SK-N-SH treated with all-trans-retinoic acid at 6 μM for 48 hours (cell line): ENCODE data around the gene IL17C.
"Not testable (repeated sequence)": the region's sequence is repeated elsewhere in the genome, so short reads cannot be mapped to it uniquely, and the experiment has no call there.

Experiments
- ATAC-seq: fragments of 200-7000 bp; cut with Tn5 transposase; 3 replicates; pipeline ENCODE4 v1.9.1; 2020; ENCODE audit warnings: mild to moderate bottlenecking, moderate library complexity
- ARNTL ChIP-seq: fragments of 450-650 bp; formaldehyde crosslinking; IDR thresholded peaks from 2 replicates; pipeline ENCODE4 v1.5.0; 2020; ENCODE audit warnings: low read depth, mild to moderate bottlenecking, moderate library complexity, borderline replicate concordance
- BACH2 ChIP-seq: fragments of 250-450 bp; sonication (Bioruptor Pico); IDR thresholded peaks from 2 replicates; pipeline ENCODE4 v1.9.0; 2021; ENCODE audit warnings: mild to moderate bottlenecking, borderline replicate concordance
- CREB5 ChIP-seq: fragments of 250-450 bp; sonication (Bioruptor Pico); IDR thresholded peaks from 2 replicates; pipeline ENCODE4 v1.5.1; 2020; ENCODE audit warnings: low read depth, mild to moderate bottlenecking, moderate library complexity
- CSDC2 ChIP-seq: fragments of 250-450 bp; sonication (Bioruptor Pico); IDR thresholded peaks from 2 replicates; pipeline ENCODE4 v1.5.0; 2020; ENCODE audit warnings: mild to moderate bottlenecking, moderate library complexity
- ESRRG ChIP-seq: fragments of 250-450 bp; sonication (Bioruptor Pico); IDR thresholded peaks from 2 replicates; pipeline ENCODE4 v1.6.1; 2021; ENCODE audit warnings: mild to moderate bottlenecking
- GLIS3 ChIP-seq: fragments of 250-450 bp; sonication (Bioruptor Pico); IDR thresholded peaks from 2 replicates; pipeline ENCODE4 v1.5.0; 2020; ENCODE audit warnings: mild to moderate bottlenecking, moderate library complexity
- ISL1 ChIP-seq: fragments of 250-450 bp; sonication (Bioruptor Pico); IDR thresholded peaks from 2 replicates; pipeline ENCODE4 v2.1.2; 2022; ENCODE audit warnings: mild to moderate bottlenecking, moderate library complexity
- OSR1 ChIP-seq: fragments of 250-450 bp; sonication (Bioruptor Pico); IDR thresholded peaks from 2 replicates; pipeline ENCODE4 v1.8.0; 2022; ENCODE audit warnings: moderate library complexity, mild to moderate bottlenecking, inconsistent platforms
- POU6F1 ChIP-seq: fragments of 250-450 bp; sonication (Bioruptor Pico); IDR thresholded peaks from 2 replicates; pipeline ENCODE4 v1.8.0; 2021; ENCODE audit warnings: low read depth, mild to moderate bottlenecking, moderate library complexity, borderline replicate concordance
- PPARA ChIP-seq: fragments of 250-450 bp; sonication (Bioruptor Pico); IDR thresholded peaks from 2 replicates; pipeline ENCODE4 v1.5.0; 2020; ENCODE audit warnings: mild to moderate bottlenecking, borderline replicate concordance
- RARB ChIP-seq: fragments of 250-450 bp; sonication (Bioruptor Pico); IDR thresholded peaks from 2 replicates; pipeline ENCODE4 v1.8.0; 2021; ENCODE audit warnings: mild to moderate bottlenecking, moderate library complexity
- SNAI2 ChIP-seq: fragments of 250-450 bp; sonication (Bioruptor Pico); IDR thresholded peaks from 2 replicates; pipeline ENCODE4 v1.5.0; 2020; ENCODE audit warnings: mild to moderate bottlenecking, moderate library complexity
- TOX ChIP-seq: fragments of 250-450 bp; sonication (Bioruptor Pico); IDR thresholded peaks from 2 replicates; pipeline ENCODE4 v1.8.0; 2021; ENCODE audit warnings: mild to moderate bottlenecking, moderate library complexity, borderline replicate concordance
- ZC3H10 ChIP-seq: fragments of 250-450 bp; sonication (Bioruptor Pico); IDR thresholded peaks from 2 replicates; pipeline ENCODE4 v1.5.1; 2021; ENCODE audit warnings: mild to moderate bottlenecking, moderate library complexity
- ZFP3 ChIP-seq: fragments of 250-450 bp; sonication (Bioruptor Pico); IDR thresholded peaks from 2 replicates; pipeline ENCODE4 v1.5.0; 2020; ENCODE audit warnings: mild to moderate bottlenecking, moderate library complexity
- ZFP30 ChIP-seq: fragments of 450-650 bp; formaldehyde crosslinking; IDR thresholded peaks from 2 replicates; pipeline ENCODE4 v1.5.0; 2022; ENCODE audit warnings: mild to moderate bottlenecking, moderate library complexity
- ZNF565 ChIP-seq: fragments of 450-650 bp; formaldehyde crosslinking; conservative IDR thresholded peaks from 2 replicates; pipeline ENCODE4 v1.5.0; 2020; ENCODE audit warnings: low read depth, mild to moderate bottlenecking, moderate library complexity
- ZNF70 ChIP-seq: fragments of 450-650 bp; formaldehyde crosslinking; IDR thresholded peaks from 2 replicates; pipeline ENCODE4 v1.5.0; 2020; ENCODE audit warnings: mild to moderate bottlenecking, moderate library complexity
- ZNF8 ChIP-seq: fragments of 450-650 bp; formaldehyde crosslinking; IDR thresholded peaks from 2 replicates; pipeline ENCODE4 v1.5.0; 2020; ENCODE audit warnings: mild to moderate bottlenecking, moderate library complexity
- TF ChIP-seq, protein P1 (sequence below): fragments of 250-450 bp; sonication (Bioruptor Pico); IDR thresholded peaks from 2 replicates; pipeline ENCODE4 v1.8.0; 2020; ENCODE audit warnings: mild to moderate bottlenecking, moderate library complexity, borderline replicate concordance
- TF ChIP-seq, protein P2 (sequence below): fragments of 250-450 bp; sonication (Bioruptor Pico); IDR thresholded peaks from 2 replicates; pipeline ENCODE4 v1.5.1; 2021; ENCODE audit warnings: mild to moderate bottlenecking, moderate library complexity
- TF ChIP-seq, protein P3 (sequence below): fragments of 250-450 bp; sonication (Bioruptor Pico); IDR thresholded peaks from 2 replicates; pipeline ENCODE4 v1.5.0; 2020; ENCODE audit warnings: mild to moderate bottlenecking, moderate library complexity

IL17C gene

DNA sequence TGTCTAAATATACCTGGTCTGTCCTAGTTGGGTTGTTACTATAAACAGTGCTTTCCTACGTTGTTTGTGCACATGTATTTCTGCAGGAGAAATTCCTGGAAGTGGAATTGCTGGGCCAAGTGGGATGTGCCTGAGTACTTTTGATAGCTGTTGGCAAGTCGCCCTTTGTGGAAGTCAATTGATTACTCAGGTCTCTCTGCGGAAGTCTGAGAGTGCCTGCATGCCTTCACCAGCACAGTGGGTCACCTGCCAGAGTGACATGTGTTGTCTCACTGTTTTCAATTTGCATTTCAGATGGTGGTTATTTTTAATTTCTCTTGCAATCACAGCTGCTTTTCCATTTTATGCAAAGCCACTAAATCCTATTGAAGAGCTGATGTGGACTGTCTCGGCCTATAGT lies 26.8 kb downstream of the IL17C start:
- no peak for TF ChIP-seq SNAI2
- no peak for ATAC-seq

DNA sequence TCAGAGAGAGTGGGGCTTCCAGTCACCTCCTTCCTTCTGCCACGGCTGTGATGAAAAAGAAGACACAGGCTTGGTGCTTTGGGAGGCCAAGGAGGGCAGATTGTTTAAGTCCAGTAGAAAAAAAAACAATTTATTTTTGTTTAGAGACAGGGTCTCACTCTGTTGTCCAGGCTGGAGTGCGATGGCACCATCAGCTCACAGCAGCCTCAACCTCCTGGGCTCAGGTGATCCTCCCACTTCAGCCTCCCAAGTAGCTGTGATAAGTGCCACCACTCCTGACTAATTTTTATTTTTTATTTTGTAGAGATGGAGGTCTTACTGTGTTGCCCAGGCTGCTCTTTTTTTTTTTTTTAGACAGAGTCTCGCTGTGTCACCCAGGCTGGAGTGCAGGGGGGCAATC lies 27.2 kb downstream of the IL17C start:
- ATAC-seq, result no peak
- TF ChIP-seq ARNTL (CRISPR knock-in tag), result no peak
- no peak for TF ChIP-seq ISL1
- no peak for TF ChIP-seq ZFP3 (CRISPR knock-in tag)
- TF ChIP-seq CREB5 (CRISPR knock-in tag), result no peak
- no peak for TF ChIP-seq ZNF565 (CRISPR knock-in tag)
- TF ChIP-seq ZFP30 (CRISPR knock-in tag), result no peak
- no peak for TF ChIP-seq BACH2 (CRISPR knock-in tag)
- TF ChIP-seq CSDC2 (CRISPR knock-in tag), result no peak
- no peak for TF ChIP-seq ZNF8 (CRISPR knock-in tag)
- TF ChIP-seq, all 23 proteins: peak for 0

GRCh38 chr16:88667461-88667860 lies 29.1 kb downstream of the IL17C start:
- TF ChIP-seq ZNF565 (CRISPR knock-in tag) (no peak), CSDC2 (CRISPR knock-in tag) (no peak), CREB5 (CRISPR knock-in tag) (no peak), GLIS3 (CRISPR knock-in tag) (no peak), TOX (no peak), ZNF70 (CRISPR knock-in tag) (no peak), BACH2 (CRISPR knock-in tag) (no peak), PPARA (CRISPR knock-in tag) (no peak), ARNTL (CRISPR knock-in tag) (no peak), OSR1 (CRISPR knock-in tag) (no peak), ZNF8 (CRISPR knock-in tag) (no peak), ZFP3 (CRISPR knock-in tag) (no peak), RARB (CRISPR knock-in tag) (no peak)
- TF ChIP-seq, protein P1, sequence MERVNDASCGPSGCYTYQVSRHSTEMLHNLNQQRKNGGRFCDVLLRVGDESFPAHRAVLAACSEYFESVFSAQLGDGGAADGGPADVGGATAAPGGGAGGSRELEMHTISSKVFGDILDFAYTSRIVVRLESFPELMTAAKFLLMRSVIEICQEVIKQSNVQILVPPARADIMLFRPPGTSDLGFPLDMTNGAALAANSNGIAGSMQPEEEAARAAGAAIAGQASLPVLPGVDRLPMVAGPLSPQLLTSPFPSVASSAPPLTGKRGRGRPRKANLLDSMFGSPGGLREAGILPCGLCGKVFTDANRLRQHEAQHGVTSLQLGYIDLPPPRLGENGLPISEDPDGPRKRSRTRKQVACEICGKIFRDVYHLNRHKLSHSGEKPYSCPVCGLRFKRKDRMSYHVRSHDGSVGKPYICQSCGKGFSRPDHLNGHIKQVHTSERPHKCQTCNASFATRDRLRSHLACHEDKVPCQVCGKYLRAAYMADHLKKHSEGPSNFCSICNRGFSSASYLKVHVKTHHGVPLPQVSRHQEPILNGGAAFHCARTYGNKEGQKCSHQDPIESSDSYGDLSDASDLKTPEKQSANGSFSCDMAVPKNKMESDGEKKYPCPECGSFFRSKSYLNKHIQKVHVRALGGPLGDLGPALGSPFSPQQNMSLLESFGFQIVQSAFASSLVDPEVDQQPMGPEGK (CRISPR knock-in tag), result no peak
- TF ChIP-seq, all 23 proteins: peak for 0
- no peak for ATAC-seq

DNA sequence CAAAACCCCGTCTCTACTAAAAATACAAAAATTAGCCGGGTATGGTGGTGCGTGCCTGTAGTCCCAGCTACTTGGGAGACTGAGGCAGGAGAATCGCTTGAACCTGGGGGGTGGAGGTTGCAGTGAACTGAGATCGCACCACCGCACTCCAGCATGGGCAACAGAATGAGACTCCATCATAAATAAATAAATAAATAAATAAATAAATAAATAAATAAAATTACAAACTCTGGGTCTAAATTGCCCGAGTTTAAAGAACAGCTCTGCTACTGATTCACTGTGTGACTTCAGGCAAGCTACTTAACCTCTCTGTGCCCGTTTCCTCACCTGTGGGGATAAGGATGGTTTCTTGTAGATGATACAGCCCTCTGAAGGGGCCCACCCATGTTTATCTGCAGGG lies 31.1 kb downstream of the IL17C start:
- ATAC-seq, result not testable (repeated sequence)

- ATAC-seq, result no peak
- TF ChIP-seq ZNF70 (CRISPR knock-in tag) (no peak), TOX (no peak), ZNF565 (CRISPR knock-in tag) (no peak), ISL1 (no peak), ZNF8 (CRISPR knock-in tag) (no peak), POU6F1 (no peak), GLIS3 (CRISPR knock-in tag) (no peak), BACH2 (CRISPR knock-in tag) (no peak), ZFP30 (CRISPR knock-in tag) (no peak), ZC3H10 (CRISPR knock-in tag) (no peak), CSDC2 (CRISPR knock-in tag) (no peak), RARB (CRISPR knock-in tag) (no peak), CREB5 (CRISPR knock-in tag) (no peak), ZFP3 (CRISPR knock-in tag) (no peak), OSR1 (CRISPR knock-in tag) (no peak), ESRRG (CRISPR knock-in tag) (no peak), PPARA (CRISPR knock-in tag) (no peak)
- TF ChIP-seq, protein P2, sequence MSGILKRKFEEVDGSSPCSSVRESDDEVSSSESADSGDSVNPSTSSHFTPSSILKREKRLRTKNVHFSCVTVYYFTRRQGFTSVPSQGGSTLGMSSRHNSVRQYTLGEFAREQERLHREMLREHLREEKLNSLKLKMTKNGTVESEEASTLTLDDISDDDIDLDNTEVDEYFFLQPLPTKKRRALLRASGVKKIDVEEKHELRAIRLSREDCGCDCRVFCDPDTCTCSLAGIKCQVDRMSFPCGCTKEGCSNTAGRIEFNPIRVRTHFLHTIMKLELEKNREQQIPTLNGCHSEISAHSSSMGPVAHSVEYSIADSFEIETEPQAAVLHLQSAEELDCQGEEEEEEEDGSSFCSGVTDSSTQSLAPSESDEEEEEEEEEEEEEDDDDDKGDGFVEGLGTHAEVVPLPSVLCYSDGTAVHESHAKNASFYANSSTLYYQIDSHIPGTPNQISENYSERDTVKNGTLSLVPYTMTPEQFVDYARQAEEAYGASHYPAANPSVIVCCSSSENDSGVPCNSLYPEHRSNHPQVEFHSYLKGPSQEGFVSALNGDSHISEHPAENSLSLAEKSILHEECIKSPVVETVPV (CRISPR knock-in tag), result no peak
- TF ChIP-seq, protein P3, sequence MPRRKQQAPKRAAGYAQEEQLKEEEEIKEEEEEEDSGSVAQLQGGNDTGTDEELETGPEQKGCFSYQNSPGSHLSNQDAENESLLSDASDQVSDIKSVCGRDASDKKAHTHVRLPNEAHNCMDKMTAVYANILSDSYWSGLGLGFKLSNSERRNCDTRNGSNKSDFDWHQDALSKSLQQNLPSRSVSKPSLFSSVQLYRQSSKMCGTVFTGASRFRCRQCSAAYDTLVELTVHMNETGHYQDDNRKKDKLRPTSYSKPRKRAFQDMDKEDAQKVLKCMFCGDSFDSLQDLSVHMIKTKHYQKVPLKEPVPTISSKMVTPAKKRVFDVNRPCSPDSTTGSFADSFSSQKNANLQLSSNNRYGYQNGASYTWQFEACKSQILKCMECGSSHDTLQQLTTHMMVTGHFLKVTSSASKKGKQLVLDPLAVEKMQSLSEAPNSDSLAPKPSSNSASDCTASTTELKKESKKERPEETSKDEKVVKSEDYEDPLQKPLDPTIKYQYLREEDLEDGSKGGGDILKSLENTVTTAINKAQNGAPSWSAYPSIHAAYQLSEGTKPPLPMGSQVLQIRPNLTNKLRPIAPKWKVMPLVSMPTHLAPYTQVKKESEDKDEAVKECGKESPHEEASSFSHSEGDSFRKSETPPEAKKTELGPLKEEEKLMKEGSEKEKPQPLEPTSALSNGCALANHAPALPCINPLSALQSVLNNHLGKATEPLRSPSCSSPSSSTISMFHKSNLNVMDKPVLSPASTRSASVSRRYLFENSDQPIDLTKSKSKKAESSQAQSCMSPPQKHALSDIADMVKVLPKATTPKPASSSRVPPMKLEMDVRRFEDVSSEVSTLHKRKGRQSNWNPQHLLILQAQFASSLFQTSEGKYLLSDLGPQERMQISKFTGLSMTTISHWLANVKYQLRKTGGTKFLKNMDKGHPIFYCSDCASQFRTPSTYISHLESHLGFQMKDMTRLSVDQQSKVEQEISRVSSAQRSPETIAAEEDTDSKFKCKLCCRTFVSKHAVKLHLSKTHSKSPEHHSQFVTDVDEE (CRISPR knock-in tag), result no peak
Measured at GRCh38 chr16:88669980-88670379, 31.6 kb downstream of the IL17C start.
